Uterine smooth muscle cell (primary cell): ENCODE results near the gene LOXL4. TPM values are rescaled to one million over a fixed set of nuclear protein-coding genes. Genes with fewer than 3 reads are reported as not detected.

Experiments used
- total RNA-seq: library from RNA; depleted of rRNA; stranded (reverse); fragments of >200 nt; gene quantifications from 2 replicates; pipeline ENCODE4 v1.2.3, GENCODE V29; 2014

Gene LOXL4
- 39.8 and 129 TPM in 2 replicates for total RNA-seq

DNA sequence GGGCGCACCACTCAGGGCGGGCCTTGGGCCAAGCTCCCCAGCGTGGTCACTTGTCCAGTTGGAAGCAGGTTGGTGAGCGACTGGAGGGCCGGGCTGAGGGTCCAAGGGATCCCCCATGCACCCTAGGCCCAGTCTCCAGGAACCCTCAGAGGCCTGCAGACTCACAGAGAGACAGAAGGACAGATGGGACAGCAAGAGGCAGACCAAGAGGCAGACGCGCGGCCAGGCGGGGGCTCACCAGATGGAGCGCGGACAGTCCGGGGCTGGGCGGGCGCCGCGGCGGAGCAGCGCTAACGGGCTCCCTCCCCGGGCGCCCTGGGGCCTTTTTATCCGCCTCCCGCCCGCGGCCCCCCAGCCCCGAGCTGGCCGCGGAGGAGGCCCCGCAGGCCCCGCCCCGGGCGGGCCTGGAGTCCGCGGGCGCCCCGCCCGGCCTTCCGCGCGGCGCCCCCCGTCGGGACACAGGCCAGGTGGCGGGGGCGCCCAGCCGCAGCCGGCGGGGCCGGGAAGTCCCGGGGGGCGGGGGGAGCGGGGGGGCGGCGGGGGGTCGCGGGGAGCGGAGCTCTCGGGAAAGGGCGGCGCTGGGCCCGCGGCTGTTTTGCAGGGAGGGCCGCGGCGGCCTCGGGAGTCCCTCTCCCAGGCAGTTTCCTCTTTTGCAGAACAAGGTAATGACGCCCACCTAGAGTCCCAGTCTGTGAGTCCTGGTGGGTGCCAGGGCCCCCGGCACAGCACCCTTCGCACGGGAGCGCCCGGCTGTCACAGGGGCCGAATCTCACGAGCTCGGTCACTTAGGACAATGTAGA, at the start of gene LOXL4:
LOXL4 (minus strand) TSS at position 301 of the 800 bp plus-strand sequence. CDS start 5,175 bp downstream, outside the sequence.

Other genes with a start within 250 kb of the LOXL4 start
- gene CRTAC1, start 237.6 kb downstream of the LOXL4 start, total RNA-seq = not detected in 2 replicates
- 16.0 and 16.9 TPM in 2 replicates for gene R3HCC1L, start 133.5 kb downstream of the LOXL4 start, total RNA-seq
- gene PYROXD2, start 147.0 kb upstream of the LOXL4 start, total RNA-seq = 5.6 and 26.7 TPM in 2 replicates
- 25.1 and 36.5 TPM in 2 replicates for gene HPS1, start 178.7 kb upstream of the LOXL4 start, total RNA-seq